Activated T-cell treated with anti-CD3 and anti-CD28 coated beads for 4 hours (primary cell): ENCODE measurements around the gene TULP4.
"Not testable (repeated sequence)": the region's sequence is repeated elsewhere in the genome, so short reads cannot be mapped to it uniquely, and the experiment has no call there.

ENCODE experiments used
- DNase-seq: peaks from one replicate; pipeline ENCODE4 v3.0.0-alpha.2; 2020

Gene TULP4

DNA sequence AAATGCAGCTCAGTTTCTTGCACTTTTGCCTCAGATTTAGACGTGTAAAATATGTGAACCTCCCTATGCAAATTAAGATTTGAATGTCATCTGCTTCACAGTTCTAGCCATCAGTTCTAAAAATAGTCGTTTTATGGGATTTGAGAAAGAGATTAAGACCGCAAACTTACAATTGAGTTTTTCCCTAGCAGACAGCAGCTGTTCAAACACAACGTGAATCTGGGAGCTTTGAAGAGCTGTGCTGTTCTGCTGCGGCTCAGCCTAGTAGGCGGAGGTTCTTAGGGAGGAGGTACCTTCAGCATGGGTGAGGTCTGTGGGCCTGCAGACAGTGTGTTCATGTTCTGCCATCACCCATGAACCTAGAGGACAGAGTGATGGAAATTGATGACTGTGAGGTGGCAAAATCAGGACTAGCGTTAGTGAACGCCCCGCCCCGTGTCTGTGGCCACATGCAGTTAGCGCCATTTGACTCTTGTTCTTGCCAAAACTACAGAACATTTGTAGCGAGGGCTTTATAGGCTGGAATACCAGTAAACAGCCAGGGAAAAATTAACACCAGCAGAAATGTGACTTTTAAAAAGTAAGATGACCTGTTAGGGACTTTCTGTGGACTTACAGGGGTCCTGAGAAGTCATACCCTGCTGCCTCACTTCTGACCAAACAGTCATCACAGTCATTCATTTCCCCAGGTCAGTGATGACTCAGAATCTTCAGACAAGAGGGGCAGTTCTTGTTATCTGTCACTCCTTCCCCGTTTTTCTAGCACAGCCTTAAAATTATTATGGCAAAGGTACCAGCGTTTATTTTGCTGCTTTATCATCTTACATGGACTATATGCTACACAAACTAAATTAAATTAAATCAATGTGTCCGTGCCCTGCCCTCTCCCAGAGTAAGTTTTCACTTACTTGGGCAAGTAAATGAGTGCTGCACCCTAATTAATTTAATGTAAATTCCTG is 163.4 kb downstream of the TULP4 start:
- no peak for DNase-seq

DNA sequence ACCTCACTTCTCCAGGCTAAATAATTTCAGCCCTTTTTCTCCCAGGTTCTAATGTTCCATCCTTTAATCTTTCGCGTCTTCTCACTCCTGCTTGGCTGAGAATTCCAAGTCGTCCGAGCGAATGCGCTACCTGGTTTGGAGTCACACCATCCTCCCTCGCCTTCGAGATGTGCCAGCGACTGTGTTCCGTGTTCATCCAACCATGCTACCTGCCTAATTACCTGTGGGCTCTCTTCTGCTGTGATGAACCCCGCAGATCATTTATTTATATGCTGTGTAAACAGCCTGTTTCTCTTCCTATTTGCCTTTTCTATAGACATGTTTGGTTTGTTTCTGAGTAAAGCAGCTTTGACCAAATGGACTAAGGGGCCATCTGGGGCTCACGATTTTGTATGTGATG is 164.1 kb downstream of the TULP4 start:
- no peak for DNase-seq

DNA sequence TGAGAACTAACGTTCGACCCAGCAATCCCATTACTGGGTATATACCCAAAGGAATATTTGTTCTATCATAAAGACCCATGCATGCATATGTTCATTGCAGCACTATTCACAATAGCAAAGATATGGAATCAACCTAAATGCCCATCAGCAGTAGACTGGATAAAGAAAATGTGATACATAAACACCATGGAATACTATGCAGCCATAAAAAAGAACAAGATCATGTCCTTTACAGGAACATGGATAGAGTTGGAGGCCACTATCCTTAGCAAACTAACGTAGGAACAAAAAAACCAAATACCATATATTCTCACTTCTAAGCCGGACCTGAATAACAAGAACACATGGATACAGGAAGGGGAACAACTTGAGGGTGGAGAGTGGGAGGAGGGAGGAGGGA is 165.5 kb downstream of the TULP4 start:
- not testable (repeated sequence) for DNase-seq

DNA sequence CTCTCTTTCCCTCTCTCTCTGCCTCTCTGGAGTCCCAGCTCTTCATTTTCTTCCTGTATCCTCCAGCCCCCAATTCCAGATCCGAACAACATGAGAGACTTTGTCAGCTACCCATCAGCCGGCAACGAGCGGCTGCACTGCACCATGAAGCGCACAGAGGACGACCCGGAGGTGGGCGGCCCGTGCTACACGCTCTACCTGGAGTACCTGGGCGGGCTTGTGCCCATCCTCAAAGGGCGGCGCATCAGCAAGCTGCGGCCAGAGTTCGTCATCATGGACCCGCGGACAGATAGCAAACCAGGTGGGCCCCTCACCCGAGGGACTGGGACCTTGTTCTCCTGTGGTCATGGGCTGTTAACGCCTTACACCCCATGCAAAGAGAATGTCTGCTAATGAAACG is 168.7 kb downstream of the TULP4 start:
- no peak for DNase-seq

DNA sequence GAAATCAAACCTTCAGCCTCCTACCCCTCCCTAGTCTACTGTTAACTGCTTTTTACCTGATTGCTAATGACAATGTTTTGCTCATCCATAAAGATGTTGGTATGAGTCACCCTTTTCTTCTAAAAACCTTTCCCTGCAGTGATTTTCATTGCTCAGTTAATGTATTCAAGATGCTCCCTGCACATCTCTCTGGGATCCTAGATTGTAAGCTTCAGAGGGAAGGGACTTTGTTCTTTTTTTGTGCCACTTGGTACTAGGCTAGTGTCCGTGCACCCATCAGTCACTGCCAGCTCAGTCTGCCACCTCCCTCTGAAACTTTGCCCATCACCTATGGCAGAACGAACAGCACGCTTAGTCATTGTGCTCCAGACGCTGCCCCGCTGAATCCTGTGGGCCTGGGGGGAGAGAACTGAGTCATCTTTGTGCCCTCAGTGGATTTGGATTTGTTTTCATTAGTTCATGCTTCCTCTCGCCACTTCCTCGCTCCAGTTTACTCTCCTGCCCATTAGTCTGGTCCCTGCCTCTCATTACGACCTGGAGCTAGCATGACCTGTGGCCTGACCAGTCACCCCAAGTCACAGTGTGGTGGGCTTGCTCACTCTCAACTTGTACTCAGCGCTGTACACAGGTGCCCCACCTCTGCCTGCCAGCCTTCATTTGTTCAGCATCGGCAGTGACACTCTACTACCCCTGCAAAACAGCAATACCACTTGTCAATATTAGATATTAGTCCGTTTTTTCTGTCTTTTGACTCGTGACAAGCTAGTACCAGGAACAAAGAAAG is 169.6 kb downstream of the TULP4 start:
- DNase-seq, result no peak

DNA sequence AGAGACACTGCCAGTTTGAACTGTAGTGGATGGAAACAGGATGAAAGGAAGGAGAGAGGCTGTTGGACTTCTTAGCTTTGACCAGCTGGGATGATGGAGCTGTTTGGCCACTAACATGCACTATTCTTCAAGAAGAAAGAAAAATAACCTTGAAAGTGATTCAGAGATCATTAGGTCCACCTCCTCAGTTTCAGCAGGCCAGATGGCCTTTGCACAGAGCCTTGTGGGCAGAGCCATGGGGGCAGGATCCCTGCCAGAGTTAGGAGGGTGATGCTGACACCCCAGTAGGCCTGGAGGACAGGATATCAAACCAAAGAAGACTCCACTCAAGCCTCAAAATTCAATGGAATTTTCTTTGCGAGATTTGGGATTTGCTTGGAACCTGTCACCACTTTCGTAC is 173.2 kb downstream of the TULP4 start:
- no peak for DNase-seq

DNA sequence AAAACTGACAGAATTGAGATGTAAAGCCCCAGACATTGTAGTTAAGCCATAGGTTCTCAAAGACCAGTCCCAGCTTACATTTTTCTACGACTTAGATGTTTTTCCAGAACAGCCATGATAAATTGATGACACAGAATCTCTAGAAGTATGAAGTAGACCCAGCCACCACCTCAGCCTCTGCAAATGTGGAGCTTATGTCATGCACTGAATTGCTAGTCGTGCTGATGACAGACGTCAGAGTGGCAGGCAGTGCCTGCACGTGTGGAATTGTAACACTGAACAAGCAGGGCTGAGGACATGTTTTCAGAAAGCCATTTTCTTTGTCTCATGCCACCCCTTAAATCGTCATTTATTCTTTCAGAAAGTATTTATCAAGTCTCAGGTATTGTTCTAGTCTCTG is 175.2 kb downstream of the TULP4 start:
- DNase-seq, result no peak

DNA sequence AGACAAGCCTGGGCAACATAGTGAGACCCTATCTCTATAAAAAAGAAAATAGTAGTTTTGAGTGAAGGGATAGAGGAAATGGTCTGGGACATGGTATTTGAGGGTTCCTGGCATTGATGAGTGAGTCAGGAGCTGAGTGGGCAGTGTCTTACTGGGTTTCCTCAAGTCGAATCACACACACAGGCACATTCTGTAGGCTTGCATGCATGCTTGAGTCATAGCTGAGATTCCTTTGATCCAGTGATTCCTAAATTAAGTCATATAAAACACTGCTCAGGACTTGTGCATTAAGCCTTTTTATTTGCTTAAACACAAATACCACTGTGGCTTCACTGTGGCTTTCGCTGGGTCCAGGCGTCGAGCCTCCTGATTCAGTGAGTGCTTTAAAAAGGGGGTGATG is 175.8 kb downstream of the TULP4 start:
- no peak for DNase-seq

DNA sequence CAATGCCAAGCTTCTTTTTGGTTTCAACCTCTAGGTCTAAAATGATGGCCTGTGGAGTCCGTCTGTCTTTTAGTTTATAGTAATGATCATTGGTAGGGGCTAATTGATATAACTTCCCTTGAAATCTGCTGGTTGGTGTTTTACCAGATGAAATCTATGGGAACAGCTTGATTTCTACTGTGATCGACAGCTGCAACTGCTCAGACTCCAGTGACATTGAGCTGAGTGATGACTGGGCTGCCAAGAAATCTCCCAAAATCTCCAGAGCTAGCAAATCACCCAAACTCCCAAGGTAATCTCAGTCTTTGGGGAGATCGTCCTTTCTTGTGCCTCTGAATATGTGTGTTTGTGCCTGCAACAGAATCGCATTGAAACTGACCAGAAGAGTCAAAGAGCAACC is 177.2 kb downstream of the TULP4 start:
- DNase-seq, result no peak

DNA sequence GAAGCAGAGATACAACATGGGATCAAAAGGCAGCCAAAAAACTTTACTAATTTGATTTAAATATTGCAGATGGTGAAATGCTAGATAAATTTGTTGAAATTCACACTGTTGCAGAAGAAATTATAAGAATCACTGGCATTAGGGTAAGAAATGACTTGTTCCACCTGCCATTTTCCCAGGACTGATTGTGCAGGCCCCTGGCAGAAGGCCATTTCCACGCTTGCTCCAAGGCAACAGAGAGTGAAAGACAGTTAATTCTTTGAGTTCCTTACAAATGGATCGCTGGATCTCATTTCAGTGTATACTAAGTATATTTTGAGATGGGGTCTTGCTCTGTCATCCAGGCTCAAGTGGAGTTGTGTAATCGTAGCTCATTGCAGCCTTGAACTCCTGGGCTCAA is 180.6 kb downstream of the TULP4 start:
- no peak for DNase-seq

DNA sequence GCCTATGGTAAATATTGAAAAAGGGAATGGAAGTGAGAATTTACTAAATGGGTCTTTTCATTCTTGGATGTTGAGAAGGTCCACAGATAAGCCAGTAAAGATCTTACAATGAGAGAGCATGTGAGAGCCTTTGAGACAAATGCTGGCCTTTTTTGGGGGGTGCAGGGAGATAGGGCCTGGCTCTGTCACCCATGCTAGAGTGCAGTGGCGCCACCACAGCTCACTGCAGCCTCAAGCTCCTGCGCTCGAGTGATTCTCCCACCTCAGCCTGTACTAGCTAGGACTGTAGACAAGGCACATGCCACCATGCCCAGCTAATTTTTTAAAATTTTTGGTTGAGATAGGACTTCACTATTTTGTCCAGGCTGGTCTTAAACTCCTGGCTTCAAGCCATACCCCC is 184.4 kb downstream of the TULP4 start:
- DNase-seq, result no peak

DNA sequence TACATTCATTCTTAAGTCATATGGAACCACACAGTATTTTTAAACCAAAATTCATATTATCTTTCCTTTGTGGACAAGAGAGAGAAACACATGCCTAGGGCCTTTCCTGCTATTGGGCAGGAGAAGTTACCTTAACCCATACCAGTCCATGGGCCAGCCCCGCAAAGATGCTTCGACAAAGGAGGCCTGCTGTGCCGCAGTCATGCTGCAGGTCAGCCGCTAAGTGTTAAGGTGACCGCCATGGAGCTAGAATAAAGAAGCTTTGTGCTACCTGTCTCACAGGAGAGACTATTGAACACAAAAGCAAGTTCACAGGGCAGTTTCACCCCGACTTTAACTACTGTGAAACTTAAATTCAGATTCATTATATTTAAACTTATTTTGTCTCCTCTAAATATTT is 185.4 kb downstream of the TULP4 start:
- no peak for DNase-seq

DNA sequence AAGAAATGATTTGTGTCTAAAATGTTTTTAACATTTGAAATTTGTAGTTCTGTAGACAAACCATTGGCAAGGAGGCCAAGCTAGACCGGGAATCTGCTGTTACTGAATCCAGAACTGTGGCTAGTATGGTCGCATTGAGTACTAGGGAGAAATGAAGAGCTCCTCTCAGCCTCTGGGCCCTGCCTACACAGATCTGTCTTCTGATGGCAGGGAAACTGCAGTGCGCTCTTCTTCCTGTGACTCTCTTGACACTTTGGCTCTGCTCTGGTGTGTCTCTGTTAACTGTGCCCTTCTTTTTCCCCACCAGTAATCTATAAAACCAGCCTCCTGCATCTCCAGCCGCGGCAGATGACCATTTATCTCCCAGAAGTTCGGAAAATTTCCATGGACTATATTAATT is 186.1 kb downstream of the TULP4 start:
- DNase-seq, result no peak

DNA sequence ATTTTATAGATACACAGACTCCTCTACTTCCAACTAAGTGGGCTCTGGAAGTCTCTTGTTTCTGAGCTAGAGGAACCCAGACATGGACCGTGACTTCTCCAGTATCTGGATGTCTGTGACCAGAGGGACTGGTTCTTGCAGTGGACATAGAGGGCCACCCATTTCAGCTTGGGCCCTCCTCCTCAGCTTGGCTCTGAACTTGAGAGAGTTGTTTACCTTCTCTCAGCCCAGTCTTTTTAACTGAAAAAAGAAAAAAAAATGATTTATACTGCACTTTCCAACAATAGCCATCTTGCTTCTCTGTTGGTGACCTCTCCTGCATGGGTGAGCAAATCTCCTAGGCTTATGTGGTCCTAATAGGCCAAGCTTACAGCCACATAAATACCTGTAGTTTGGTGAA is 187.3 kb downstream of the TULP4 start:
- no peak for DNase-seq

DNA sequence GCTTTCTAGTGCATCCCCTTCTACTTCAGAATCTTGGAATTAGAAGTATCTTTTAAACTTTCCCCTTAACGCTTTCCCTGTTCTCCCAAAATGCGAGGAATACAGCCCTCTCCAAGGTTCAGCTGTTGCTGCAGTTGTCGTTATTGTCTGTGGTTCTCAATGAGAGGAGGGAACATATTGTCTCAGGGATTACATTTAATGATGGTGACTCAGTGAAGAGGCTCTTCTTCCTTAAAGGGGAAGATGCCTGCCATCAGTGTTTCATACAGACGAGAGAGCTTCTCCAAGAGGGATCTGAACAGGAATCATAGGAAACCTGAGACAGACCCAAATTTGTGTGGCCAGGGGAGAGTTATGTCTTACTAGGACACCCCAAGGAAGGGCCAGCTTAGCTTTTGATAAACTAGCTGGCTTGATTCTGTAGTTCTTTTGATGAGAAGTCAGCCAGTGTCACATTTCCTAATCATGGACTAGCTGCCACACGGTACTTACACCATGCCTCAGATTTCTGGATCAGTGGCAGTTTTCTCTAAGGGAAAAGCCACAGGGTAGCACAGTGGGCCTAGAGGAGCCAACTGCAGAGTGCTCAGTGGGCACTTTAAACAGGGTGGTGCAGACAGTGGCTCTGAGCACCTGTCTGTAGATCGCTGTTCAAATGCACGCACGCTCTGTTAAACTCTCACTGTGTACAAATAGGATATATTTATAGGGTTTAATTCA is 187.9 kb downstream of the TULP4 start:
- no peak for DNase-seq

DNA sequence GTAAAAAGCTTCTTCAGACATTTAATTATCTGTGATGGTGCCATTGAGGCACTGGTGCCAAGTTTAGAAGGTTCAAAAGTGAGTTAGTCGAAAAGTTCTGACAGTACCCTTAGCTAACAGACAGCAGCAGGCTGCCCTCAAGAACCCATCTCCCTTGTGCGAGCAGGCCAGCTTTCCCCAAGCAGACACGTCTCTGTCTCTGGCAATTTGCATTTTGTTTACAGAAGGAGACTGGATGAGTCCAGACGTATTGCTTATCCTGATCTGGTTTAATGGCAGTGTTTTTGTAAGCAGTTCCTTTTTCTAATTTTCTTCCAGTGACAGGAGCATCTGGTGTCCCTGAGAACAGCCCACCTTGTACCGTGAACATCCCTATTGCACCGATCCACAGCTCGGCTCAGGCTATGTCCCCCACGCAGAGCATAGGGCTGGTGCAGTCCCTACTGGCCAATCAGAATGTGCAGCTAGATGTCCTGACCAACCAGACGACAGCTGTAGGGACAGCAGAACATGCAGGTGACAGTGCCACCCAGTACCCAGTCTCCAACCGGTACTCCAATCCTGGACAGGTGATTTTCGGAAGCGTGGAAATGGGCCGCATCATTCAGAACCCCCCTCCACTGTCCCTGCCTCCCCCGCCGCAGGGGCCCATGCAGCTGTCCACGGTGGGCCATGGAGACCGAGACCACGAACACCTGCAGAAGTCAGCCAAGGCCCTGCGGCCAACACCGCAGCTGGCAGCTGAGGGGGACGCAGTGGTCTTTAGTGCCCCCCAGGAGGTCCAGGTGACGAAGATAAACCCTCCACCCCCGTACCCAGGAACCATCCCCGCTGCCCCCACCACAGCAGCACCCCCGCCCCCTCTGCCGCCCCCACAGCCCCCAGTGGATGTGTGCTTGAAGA is 189.3 kb downstream of the TULP4 start:
- DNase-seq, result no peak

DNA sequence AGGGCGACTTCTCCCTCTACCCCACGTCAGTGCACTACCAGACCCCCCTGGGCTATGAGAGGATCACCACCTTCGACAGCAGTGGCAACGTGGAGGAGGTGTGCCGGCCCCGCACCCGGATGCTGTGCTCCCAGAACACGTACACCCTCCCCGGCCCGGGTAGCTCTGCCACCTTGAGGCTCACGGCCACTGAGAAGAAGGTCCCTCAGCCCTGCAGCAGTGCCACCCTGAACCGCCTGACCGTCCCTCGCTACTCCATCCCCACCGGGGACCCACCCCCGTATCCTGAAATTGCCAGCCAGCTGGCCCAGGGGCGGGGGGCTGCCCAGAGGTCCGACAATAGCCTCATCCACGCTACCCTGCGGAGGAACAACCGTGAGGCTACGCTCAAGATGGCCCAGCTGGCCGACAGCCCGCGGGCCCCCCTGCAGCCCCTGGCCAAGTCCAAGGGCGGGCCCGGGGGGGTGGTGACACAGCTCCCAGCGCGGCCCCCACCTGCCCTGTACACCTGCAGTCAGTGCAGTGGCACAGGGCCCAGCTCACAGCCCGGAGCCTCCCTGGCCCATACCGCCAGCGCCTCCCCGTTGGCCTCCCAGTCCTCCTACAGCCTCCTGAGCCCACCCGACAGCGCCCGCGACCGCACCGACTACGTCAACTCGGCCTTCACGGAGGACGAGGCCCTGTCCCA is 190.1 kb downstream of the TULP4 start:
- no peak for DNase-seq

DNA sequence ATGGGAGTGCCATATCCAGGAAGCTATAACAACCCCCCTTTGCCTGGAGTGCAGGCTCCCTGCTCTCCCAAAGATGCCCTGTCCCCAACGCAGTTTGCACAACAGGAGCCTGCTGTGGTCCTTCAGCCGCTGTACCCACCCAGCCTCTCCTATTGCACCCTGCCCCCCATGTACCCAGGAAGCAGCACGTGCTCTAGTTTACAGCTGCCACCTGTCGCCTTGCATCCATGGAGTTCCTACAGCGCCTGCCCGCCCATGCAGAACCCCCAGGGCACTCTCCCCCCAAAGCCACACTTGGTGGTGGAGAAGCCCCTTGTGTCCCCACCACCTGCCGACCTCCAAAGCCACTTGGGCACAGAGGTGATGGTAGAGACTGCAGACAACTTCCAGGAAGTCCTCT is 191.0 kb downstream of the TULP4 start:
- no peak for DNase-seq

DNA sequence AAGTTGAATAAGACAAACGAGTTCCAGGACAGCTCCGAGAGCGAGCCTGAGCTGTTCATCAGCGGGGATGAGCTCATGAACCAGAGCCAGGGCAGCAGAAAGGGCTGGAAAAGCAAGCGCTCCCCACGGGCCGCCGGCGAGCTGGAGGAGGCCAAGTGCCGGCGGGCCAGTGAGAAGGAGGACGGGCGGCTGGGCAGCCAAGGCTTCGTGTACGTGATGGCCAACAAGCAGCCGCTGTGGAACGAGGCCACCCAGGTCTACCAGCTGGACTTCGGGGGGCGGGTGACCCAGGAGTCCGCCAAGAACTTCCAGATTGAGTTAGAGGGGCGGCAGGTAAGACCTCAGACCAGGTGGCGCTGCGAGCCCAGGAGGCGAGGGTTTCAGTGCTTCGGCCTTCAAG is 191.6 kb downstream of the TULP4 start:
- DNase-seq, result no peak

DNA sequence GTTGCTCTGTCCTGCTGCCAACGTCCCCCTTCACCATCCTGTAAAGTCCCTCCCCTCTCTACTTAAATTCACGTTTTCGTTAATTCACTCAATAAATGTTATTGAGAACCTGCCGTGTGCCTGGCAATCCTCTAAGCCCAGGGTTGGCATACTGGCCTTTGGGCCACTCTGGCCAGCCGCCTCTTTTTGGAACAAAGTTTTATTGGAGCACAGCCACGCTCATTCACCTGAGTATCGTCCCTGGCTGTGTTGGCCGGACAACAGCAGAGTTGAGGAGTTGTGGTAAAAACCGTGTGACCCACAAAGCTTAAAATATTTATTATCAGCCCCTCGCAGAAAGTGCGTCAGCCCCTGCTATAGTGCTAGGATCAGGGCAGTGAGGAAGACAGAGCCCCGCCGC is 192.9 kb downstream of the TULP4 start:
- no peak for DNase-seq

DNA sequence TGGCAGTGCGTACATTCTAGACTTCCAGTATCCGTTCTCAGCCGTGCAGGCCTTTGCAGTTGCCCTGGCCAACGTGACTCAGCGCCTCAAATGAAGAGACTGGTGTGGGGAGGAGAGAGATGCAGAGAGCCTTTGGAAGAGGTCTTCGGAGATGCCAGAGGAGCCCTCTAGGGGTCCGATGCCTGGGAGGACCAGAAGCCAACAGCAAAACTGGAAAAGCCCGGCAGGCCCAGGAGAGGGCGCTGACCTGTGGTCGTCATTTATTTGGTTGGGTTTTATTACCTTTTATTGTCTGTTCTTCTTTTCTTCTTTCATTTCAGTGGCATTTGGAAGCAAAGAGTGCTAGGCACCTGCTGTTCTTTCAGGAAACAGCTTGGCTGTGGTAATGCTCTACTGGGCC is 194.3 kb downstream of the TULP4 start:
- no peak for DNase-seq

DNA sequence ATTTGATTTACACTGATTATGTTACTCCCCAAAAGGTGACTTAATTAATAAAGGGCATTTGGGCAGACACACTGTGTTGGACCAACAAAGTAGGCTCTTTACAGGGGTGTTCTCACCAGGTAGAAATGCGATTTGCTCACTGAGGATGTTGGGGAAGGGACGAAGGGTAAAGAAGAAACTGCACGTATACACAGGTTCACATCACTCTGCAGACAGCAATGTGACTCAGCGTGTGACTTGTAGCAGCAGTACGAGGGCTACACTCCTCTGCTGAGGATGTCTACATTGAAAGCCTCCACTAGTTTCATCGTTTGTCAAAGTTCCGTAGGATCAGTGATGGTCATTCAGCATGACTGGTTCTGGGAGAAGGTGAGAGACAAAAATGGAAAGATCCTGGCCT is 194.9 kb downstream of the TULP4 start:
- no peak for DNase-seq
